IMR-90 (cell line): ENCODE data around the gene NOP14. TPM values are rescaled to one million over a fixed set of nuclear protein-coding genes. Genes with fewer than 3 reads are reported as not detected.
"Not testable (repeated sequence)": the region's sequence is repeated elsewhere in the genome, so short reads cannot be mapped to it uniquely, and the experiment has no call there.

Experiments used
- ATAC-seq: fragments of 200-7000 bp; cut with Tn5 transposase; 2 replicates; pipeline ENCODE4 v1.9.1; 2020; ENCODE audit warnings: low read depth, mild to moderate bottlenecking, moderate library complexity
- BruUV-seq: library from RNA; stranded (reverse); fragments of 400-500 nt; replicated peaks from 2 replicates; lab custom pipeline; 2021; lab: Mats Ljungman, UMichigan
- CTCF ChIA-PET: fragments of 300-600 bp; formaldehyde crosslinking; extraction: SDS; loops from one replicate; lab custom pipeline; 2021; ENCODE audit warnings: antibody characterized with exemption; lab: Yijun Ruan, JAX
- POLR2A ChIA-PET: fragments of 300-600 bp; sonication (Branson Sonifier 250); formaldehyde crosslinking; loops from one replicate; lab custom pipeline; 2022; ENCODE audit warnings: antibody characterized with exemption; ENCODE audit not compliant: unreplicated experiment; lab: Charles Lee
- DNase-seq: peaks from one replicate; pipeline ENCODE4 v3.0.0; 2013
- H2AFZ ChIP-seq: replicated peaks from 2 replicates; pipeline ENCODE3; 2013; ENCODE audit warnings: low read length, mild to moderate bottlenecking; ENCODE audit not compliant: poor library complexity
- H2AK5ac ChIP-seq: 2 replicates; pipeline ENCODE4 v1.6.1; 2013; ENCODE audit warnings: low read depth, low read length, inconsistent platforms
- H2AK9ac ChIP-seq: replicated peaks from 2 replicates; pipeline ENCODE3; 2013; ENCODE audit warnings: mild to moderate bottlenecking, low read depth, low read length, moderate library complexity; ENCODE audit not compliant: poor library complexity
- H2BK120ac ChIP-seq: 2 replicates; pipeline ENCODE4 v1.6.1; 2013; ENCODE audit warnings: low read depth, low read length, inconsistent platforms
- H2BK15ac ChIP-seq: 3 replicates; pipeline ENCODE4 v1.6.1; 2013; ENCODE audit warnings: low read depth, low read length, inconsistent platforms
- H2BK20ac ChIP-seq: 2 replicates; pipeline ENCODE4 v1.6.1; 2013; ENCODE audit warnings: low read depth, mild to moderate bottlenecking, inconsistent platforms, low read length, moderate library complexity
- H2BK5ac ChIP-seq: 2 replicates; pipeline ENCODE4 v1.6.1; 2013; ENCODE audit warnings: mild to moderate bottlenecking, low read depth, low read length, inconsistent platforms; ENCODE audit not compliant: poor library complexity, severe bottlenecking
- H3K14ac ChIP-seq: replicated peaks from 2 replicates; pipeline ENCODE4 v1.6.1; 2013; ENCODE audit warnings: low read depth, low read length, inconsistent platforms
- H3K18ac ChIP-seq: 2 replicates; pipeline ENCODE4 v1.6.1; 2013; ENCODE audit warnings: low read depth, low read length, control low read depth
- H3K23ac ChIP-seq: 2 replicates; pipeline ENCODE4 v1.6.1; 2013; ENCODE audit warnings: low read depth, low read length, inconsistent platforms
- H3K27ac ChIP-seq: 2 replicates; pipeline ENCODE4 v1.5.1; 2013; ENCODE audit warnings: mild to moderate bottlenecking, control low read depth, low read length; ENCODE audit not compliant: insufficient read depth
- H3K27me3 ChIP-seq: 2 replicates; pipeline ENCODE4 v1.6.1; 2013; ENCODE audit warnings: low read length; ENCODE audit not compliant: control insufficient read depth, insufficient read depth
- H3K36me3 ChIP-seq: 2 replicates; pipeline ENCODE4 v1.6.1; 2013; ENCODE audit warnings: low read length, mixed read lengths; ENCODE audit not compliant: control insufficient read depth, insufficient read depth
- H3K4ac ChIP-seq: 2 replicates; pipeline ENCODE4 v1.6.1; 2013; ENCODE audit warnings: low read depth, low read length, inconsistent platforms
- H3K4me1 ChIP-seq: 2 replicates; pipeline ENCODE4 v1.6.1; 2013; ENCODE audit warnings: low read length, mixed read lengths; ENCODE audit not compliant: control insufficient read depth, insufficient read depth
- H3K4me2 ChIP-seq: 2 replicates; pipeline ENCODE4 v1.6.1; 2013; ENCODE audit warnings: low read depth, mild to moderate bottlenecking, control low read depth, low read length, moderate library complexity
- H3K4me3 ChIP-seq: 2 replicates; pipeline ENCODE4 v1.5.1; 2013; ENCODE audit warnings: low read depth, mild to moderate bottlenecking, control low read depth, low read length, moderate library complexity; ENCODE audit not compliant: insufficient read depth
- H3K56ac ChIP-seq: 2 replicates; pipeline ENCODE4 v1.6.1; 2013; ENCODE audit warnings: low read length, inconsistent platforms; ENCODE audit not compliant: insufficient read depth; ENCODE audit errors: extremely low read depth
- H3K79me1 ChIP-seq, 2 experiments: 2 replicates each; pipeline ENCODE4 v1.6.1; 2013; ENCODE audit warnings: low read length in 2 of 2, inconsistent platforms in 1 of 2, low read depth in 1 of 2
- H3K9ac ChIP-seq: 2 replicates; pipeline ENCODE4 v1.6.1; 2013; ENCODE audit warnings: low read depth, low read length, control low read depth
- H3K9me1 ChIP-seq: 2 replicates; pipeline ENCODE4 v1.6.1; 2013; ENCODE audit warnings: low read length, inconsistent platforms; ENCODE audit not compliant: insufficient read depth
- H3K9me3 ChIP-seq: 2 replicates; pipeline ENCODE4 v1.6.1; 2013; ENCODE audit warnings: low read length; ENCODE audit not compliant: control insufficient read depth, insufficient read depth
- H4K20me1 ChIP-seq: 2 replicates; pipeline ENCODE4 v1.6.1; 2013; ENCODE audit warnings: low read length, inconsistent platforms; ENCODE audit not compliant: insufficient read depth
- H4K5ac ChIP-seq: 2 replicates; pipeline ENCODE4 v1.6.1; 2013; ENCODE audit warnings: mild to moderate bottlenecking, low read depth, low read length, control low read depth
- H4K8ac ChIP-seq, 2 experiments: 2 replicates each; pipeline ENCODE4 v1.6.1; 2013; ENCODE audit warnings: low read depth in 2 of 2, low read length in 2 of 2, control low read depth in 1 of 2, inconsistent platforms in 1 of 2
- H4K91ac ChIP-seq: 2 replicates; pipeline ENCODE4 v1.6.1; 2013; ENCODE audit warnings: low read depth, low read length, inconsistent platforms; ENCODE audit not compliant: insufficient read depth
- WGBS, 2 experiments: methylation state at CpG; one replicate each; pipeline versions ENCODE4 v1.1.5 to v1.1.7; 2013; ENCODE audit warnings: missing lambda C conversion rate in 2 of 2; ENCODE audit not compliant: insufficient read length in 1 of 2; ENCODE audit errors: extremely low coverage in 2 of 2; 5-methylcytosine and 5-hydroxymethylcytosine counted together
- dilution Hi-C: fragments of 300-500 bp; cut with HindIII; formaldehyde crosslinking; loops from one replicate; pipeline ENCODE4 v1.14.3; 2018; ENCODE audit warnings: low sequenced_read_pairs; ENCODE audit not compliant: unreplicated experiment
- in situ Hi-C: fragments of 300-500 bp; cut with MboI; formaldehyde crosslinking; loops from 3 replicates; pipeline ENCODE4 v1.14.3; 2019; ENCODE audit warnings: low sequenced_read_pairs, inconsistent platforms, mixed read lengths
- intact Hi-C: fragments of 100-400 bp; cut with micrococcal nuclease; formaldehyde crosslinking; loops from 2 replicates; pipeline ENCODE4 v1.10.0; 2022
- polyA plus RNA-seq, 3 experiments: library from polyadenylated mRNA; depleted of rRNA; stranded (reverse); fragments of >200 nt; gene quantifications; 2 replicates each; pipeline ENCODE4 v1.2.3, GENCODE V29; 2012; ENCODE audit warnings: low replicate concordance in 1 of 3
- total RNA-seq: library from RNA; depleted of rRNA; stranded (reverse); fragments of >200 nt; gene quantifications from 2 replicates; pipeline ENCODE4 v1.2.3, GENCODE V29; 2012

Gene NOP14
- total and polyA plus RNA-seq, 2 of the 4 experiments (the other 2 are of a cell fraction), result 10.9 to 12.6 TPM

GRCh38 chr4:2960450-2960849 is 2.8 kb downstream of the NOP14 start:
- H3K56ac ChIP-seq, H3K18ac ChIP-seq, H3K4me3 ChIP-seq, H3K23ac ChIP-seq, H3K14ac ChIP-seq, H2AK5ac ChIP-seq, H2BK15ac ChIP-seq, H2BK20ac ChIP-seq, H4K8ac ChIP-seq, H2AFZ ChIP-seq, H3K9ac ChIP-seq, H3K27me3 ChIP-seq, POLR2A ChIA-PET, H2BK5ac ChIP-seq, dilution Hi-C loops, H3K4me2 ChIP-seq, H4K91ac ChIP-seq, CTCF ChIA-PET, intact Hi-C loops, DNase-seq, H2BK120ac ChIP-seq, H3K27ac ChIP-seq, H3K4ac ChIP-seq, H4K5ac ChIP-seq, ATAC-seq, H2AK9ac ChIP-seq, in situ Hi-C loops, H3K9me3 ChIP-seq, BruUV-seq: not testable (repeated sequence)
- peaks cover 42% of the 10 kb centered on the region for H4K20me1 ChIP-seq
- peaks cover 15% of the 10 kb centered on the region for H3K36me3 ChIP-seq
- peaks cover 42 to 70% of the 10 kb centered on the region in 2 experiments for H3K79me1 ChIP-seq
- peaks cover 19% of the 10 kb centered on the region for H3K9me1 ChIP-seq
- H3K4me1 ChIP-seq, result peaks cover 15% of the 10 kb centered on the region
- WGBS, 2 experiments, result no CpG with 5 or more reads among the region's 4 CpGs
